ENCODE measurements around the gene ABHD15.
"Not testable (repeated sequence)": the region's sequence is repeated elsewhere in the genome, so short reads cannot be mapped to it uniquely, and the experiment has no call there.

ABHD15 gene

GRCh38 chr17:29572691-29573557 is 6.1 kb upstream of the ABHD15 start:
- Histone ChIP-seq H3K27ac (peak overlapping the region in 17 of 21 experiments; percentile 3 to 68 (median 35)), H3K4me3 (peak overlapping the region in 5 of 7 experiments; percentile 6 to 25 (median 22))

- Histone ChIP-seq H3K27ac (peak overlapping the region in 16 of 21 experiments; percentile 6 to 68 (median 38)), H3K4me3 (peak overlapping the region in 5 of 7 experiments; percentile 6 to 25 (median 22))
These were observed 5.2 kb upstream of the ABHD15 start for GRCh38 chr17:29571883-29572681.

- Histone ChIP-seq H3K4me3 (no peak overlapping the region), H3K27ac (peak overlapping the region in 3 of 21 experiments; percentile 29 to 68 (median 60))
These were observed 4.6 kb upstream of the ABHD15 start for GRCh38 chr17:29571486-29571882.

GRCh38 chr17:29570521-29570920 is 3.7 kb upstream of the ABHD15 start:
- no peak overlapping the region for H3K27ac ChIP-seq
- no peak overlapping the region for H3K4me3 ChIP-seq

- Histone ChIP-seq H3K4me3 (peak overlapping the region; percentile 41 to 77 (median 66)), H3K27ac (peak overlapping the region in 20 of 21 experiments; percentile 26 to 92 (median 82))
These were observed 2.6 kb upstream of the ABHD15 start for GRCh38 chr17:29569245-29569950.

GRCh38 chr17:29568331-29569244 is 1.8 kb upstream of the ABHD15 start, which contains the start of gene TP53I13:
Gene TP53I13 (plus strand): TSS chr17:29568701. CDS start chr17:29568759, 58 bp downstream.
- Histone ChIP-seq H3K4me3 (peak within 1 kb of the TSS; percentile 41 to 77 (median 66)), H3K27ac (peak within 1 kb of the TSS; percentile 68 to 92 (median 86))

- Histone ChIP-seq H3K4me3 (peak overlapping the region; percentile 41 to 77 (median 66)), H3K27ac (peak overlapping the region; percentile 27 to 92 (median 80))
These were observed 905 bp upstream of the ABHD15 start for GRCh38 chr17:29567554-29568330.

- Histone ChIP-seq H3K4me3 (peak overlapping the region; percentile 41 to 77 (median 66)), H3K27ac (peak overlapping the region; percentile 27 to 92 (median 80))
These were observed 392 bp upstream of the ABHD15 start for GRCh38 chr17:29567304-29567553.

- Histone ChIP-seq H3K4me3 (peak overlapping the region; percentile 41 to 77 (median 66)), H3K27ac (peak overlapping the region in 16 of 21 experiments; percentile 36 to 92 (median 80))
These were observed 979 bp downstream of the ABHD15 start for GRCh38 chr17:29565643-29566472.

GRCh38 chr17:29563816-29564215 is 3.0 kb downstream of the ABHD15 start:
- Histone ChIP-seq H3K27ac (no peak overlapping the region), H3K4me3 (no peak overlapping the region)

GRCh38 chr17:29562615-29563014 is 4.2 kb downstream of the ABHD15 start:
- Histone ChIP-seq H3K4me3 (no peak overlapping the region), H3K27ac (peak overlapping the region in 4 of 21 experiments; percentile 8 to 43 (median 28))

GRCh38 chr17:29561554-29562517 is 5.0 kb downstream of the ABHD15 start:
- Histone ChIP-seq H3K27ac (peak overlapping the region in 9 of 21 experiments; percentile 11 to 61 (median 29)), H3K4me3 (no peak overlapping the region)

- H3K27ac ChIP-seq, result peak overlapping the region in 4 of 21 experiments; percentile 3 to 27 (median 8)
- H3K4me3 ChIP-seq, result no peak overlapping the region
These were observed 6.5 kb downstream of the ABHD15 start for GRCh38 chr17:29560316-29560715.

GRCh38 chr17:29559640-29560039 is 7.2 kb downstream of the ABHD15 start:
- H3K27ac ChIP-seq, result peak overlapping the region in 3 of 21 experiments; percentile 3 to 27 (median 8)
- H3K4me3 ChIP-seq, result no peak overlapping the region

- H3K4me3 ChIP-seq, result not testable (repeated sequence)
These were observed 8.7 kb downstream of the ABHD15 start for GRCh38 chr17:29558139-29558538.

GRCh38 chr17:29557739-29558116 is 9.1 kb downstream of the ABHD15 start:
- no peak overlapping the region for H3K27ac ChIP-seq
- H3K4me3 ChIP-seq, result no peak overlapping the region

More at GRCh38 chr17:29558139-29558538, 8.7 kb downstream of the ABHD15 start:
- not testable (repeated sequence) for H3K27ac ChIP-seq

Measured in skin epidermis (tissue), 12 donors.